ENCODE results near the gene ANKRD49.

Gene ANKRD49

GRCh38 chr11:94507485-94507884 lies 13.7 kb downstream of the ANKRD49 start:
- DNase-seq (ENCODE audit: low spot score), result no peak

GRCh38 chr11:94511932-94512781 lies 18.4 kb downstream of the ANKRD49 start, which contains the start of gene C11orf97:
C11orf97 (plus strand) TSS chr11:94512461; CDS start chr11:94512529, 68 bp downstream.
- DNase-seq (ENCODE audit: low spot score), result no peak

GRCh38 chr11:94513091-94513490 lies 19.3 kb downstream of the ANKRD49 start:
- DNase-seq (ENCODE audit: low spot score), result no peak

DNA sequence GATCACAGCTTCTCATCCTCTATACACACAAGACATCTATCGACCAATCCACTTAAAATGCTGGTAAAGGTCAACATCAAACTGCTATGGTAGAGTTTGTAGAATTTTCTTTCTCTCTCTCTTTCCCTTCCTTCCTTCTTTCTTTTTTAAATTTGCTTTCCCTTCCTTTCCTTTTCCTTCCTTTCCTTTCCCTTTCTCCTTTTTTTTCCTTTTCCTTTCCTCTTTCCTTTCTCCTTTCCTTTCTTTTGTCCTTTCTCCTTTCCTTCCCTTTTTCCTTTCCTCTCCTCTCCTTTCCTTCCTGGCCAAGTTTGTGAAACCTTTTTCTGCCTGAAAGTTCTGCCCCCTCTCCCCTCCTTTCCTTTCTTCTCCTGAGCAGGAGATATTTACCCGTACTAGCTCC lies 21.6 kb downstream of the ANKRD49 start:
- no peak for DNase-seq (ENCODE audit: low spot score)

DNA sequence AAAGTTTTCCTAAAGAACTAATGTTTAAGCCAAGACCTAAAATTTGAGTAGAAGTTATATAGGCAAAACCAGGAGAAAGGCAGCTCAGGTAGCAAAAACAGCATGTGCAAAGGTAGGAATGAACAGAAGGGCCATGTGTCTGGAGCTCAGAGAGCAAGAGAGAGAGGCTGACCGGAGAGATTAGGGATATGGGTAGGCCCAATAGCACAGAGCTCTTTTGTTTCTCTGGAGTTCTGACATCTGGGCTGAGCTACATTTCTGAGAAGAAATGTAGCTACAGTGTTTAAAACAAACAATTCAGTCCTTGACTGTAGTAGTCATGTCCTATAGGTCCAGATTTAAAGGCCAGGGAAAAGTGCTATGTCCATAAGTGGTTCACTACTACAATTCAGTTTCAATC lies 22.9 kb downstream of the ANKRD49 start:
- no peak for DNase-seq (ENCODE audit: low spot score)

DNA sequence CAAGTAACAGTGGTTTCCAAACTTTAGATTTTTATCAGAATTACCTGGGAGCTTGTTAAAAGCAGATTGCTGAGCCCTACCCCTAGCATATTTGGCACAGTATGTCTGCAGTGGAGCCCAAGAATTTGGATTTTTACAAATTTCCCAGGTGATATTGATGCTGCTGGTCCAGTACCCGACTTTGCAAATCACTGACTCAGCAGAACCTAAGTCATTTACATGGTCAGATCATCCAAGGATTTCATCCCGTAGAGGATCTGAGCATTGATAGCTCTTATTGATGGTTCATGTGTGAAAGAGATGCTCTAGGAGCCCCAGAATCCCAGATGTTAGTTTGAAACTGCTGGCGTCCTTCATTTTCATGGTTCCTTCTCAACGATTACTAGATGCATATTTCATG lies 24.5 kb downstream of the ANKRD49 start:
- no peak for DNase-seq (ENCODE audit: low spot score)

DNA sequence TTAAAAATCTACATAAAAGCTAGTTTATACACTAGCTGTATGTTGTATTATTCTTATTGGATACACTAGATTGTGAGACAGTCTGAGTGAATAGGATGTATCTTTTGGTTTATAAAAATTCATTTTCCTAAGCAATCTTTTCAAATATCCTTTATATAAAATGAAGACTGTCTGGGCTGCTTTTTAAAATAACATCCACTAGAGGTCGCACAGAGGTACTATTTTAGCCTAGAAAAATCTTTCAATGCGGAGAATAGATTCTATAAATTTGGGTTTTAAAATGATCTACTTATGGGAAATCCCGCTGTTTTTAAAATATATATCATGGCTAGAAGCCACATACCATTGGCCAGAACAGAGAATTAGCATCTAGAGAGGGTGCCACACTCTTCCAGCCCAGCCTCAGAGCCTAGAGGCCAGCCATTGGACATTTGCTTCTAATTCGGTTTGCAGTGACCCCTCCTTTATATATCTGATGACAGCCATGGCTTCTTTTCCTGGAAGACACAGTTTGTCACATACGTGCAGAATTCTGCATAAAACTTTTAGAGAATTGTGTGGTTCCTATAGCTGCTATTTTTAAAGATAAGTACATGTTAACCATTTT lies 25.8 kb downstream of the ANKRD49 start:
- DNase-seq (ENCODE audit: low spot score), result peak; percentile 57

GRCh38 chr11:94521684-94522083 lies 27.9 kb downstream of the ANKRD49 start:
- peak; percentile 35 for DNase-seq (ENCODE audit: low spot score)

DNA sequence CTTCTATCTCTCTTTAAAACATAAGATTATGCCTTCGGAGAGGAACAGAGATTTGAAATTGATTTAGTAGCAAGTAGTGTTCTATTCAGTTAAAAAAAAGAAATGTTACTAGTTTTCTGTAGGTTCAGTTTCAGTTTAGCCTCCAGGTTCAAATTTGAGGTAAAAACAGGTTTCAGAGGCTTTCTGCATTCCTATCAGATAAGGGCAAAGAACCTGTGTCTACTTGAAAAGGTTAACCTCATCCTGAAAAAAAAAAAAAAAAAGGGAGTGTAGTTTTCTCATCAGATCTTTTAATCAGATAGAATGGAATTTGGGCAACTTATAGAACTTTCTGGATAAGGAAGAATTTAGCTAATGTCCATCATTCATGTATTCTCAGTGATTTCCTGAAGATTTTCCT lies 30.6 kb downstream of the ANKRD49 start:
- no peak for DNase-seq (ENCODE audit: low spot score)

- no peak for DNase-seq (ENCODE audit: low spot score)
These were observed 32.0 kb downstream of the ANKRD49 start for GRCh38 chr11:94525546-94526324.

- no peak for DNase-seq (ENCODE audit: low spot score)
These were observed 33.1 kb downstream of the ANKRD49 start for GRCh38 chr11:94526645-94527438.

DNA sequence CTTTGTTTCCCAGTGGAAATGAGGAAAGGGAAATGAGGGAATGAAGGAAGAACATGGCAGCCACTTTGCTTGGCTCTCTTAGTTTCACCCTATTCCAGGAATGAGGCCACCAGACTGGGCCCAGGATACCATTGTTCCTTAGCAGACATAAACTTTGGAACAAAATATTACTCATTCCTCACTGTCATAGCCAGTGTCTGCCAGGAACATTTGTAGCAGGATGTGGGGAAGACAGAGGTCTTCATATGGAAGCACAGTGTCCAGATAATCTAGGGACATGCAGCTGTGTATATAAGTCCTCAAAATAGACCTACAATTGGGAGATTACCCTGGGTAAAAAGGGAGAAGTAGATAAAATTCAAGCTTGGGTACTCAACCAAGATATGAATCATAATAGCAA lies 34.8 kb downstream of the ANKRD49 start:
- no peak for DNase-seq (ENCODE audit: low spot score)

GRCh38 chr11:94532211-94532610 lies 38.4 kb downstream of the ANKRD49 start:
- no peak for DNase-seq (ENCODE audit: low spot score)

DNA sequence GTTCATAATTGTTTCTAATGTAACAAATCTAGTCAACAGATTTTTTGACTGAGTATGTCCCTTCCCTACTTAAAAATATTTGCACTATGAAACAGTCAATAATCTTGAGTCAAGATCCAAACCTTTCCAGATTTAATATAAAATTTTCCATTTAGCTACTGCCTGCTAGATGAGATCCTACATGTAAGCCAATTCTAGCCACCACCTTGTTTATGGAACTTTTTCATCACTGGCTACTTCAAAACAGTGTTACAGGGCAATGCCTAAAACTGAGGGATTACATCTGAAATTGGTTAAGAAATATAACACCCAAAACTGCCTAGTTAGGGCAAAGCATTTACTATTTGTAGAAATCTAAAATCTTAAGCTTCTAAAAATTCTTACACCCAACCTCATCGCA lies 39.4 kb downstream of the ANKRD49 start:
- no peak for DNase-seq (ENCODE audit: low spot score)

- no peak for DNase-seq (ENCODE audit: low spot score)
These were observed 40.2 kb downstream of the ANKRD49 start for GRCh38 chr11:94533696-94534630.

DNA sequence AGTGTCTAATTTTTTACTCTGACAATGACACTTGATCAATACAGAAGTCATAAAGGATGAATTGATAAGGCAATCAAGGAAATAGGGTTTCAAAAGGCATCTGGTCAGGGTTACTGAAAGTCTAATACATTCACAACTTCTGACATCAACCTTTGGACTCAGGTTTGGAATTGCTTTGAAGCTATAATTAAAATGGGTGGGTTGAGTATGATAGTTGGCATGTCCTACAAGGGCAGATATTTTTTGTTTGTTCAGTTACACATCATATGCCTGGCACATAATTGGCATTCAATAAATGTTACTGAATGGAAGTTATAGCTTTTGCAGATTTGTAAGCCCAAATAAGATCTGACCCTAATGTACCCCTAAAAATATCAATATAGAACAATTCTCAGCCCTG lies 42.6 kb downstream of the ANKRD49 start:
- DNase-seq (ENCODE audit: low spot score), result no peak

GRCh38 chr11:94537031-94537600 lies 43.3 kb downstream of the ANKRD49 start:
- DNase-seq (ENCODE audit: low spot score), result no peak

DNA sequence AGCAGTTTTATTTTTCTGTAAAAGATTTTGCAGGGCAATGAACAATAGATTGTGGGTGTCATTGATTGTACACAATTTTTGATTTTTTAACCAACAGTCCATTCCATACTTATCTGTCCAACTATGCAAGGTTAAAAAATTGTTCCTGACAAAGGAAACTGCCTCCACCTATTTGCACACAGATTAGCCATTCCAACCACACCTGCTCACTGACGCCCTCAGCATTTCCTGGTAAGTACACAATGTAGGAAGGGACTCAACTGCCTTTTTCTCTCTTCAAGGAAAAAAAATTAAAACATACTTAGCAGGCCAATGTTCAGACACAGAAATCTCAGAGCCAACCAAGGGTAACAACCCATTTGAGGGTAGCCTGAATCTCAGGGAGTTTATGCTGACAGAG lies 45.6 kb downstream of the ANKRD49 start:
- DNase-seq (ENCODE audit: low spot score), result no peak

- DNase-seq (ENCODE audit: low spot score), result no peak
These were observed 50.2 kb downstream of the ANKRD49 start, which contains the start of gene FUT4 for GRCh38 chr11:94543695-94544645. FUT4 (plus strand) TSS chr11:94543921; CDS start chr11:94544134, 213 bp downstream.
